ENCODE measurements around the gene FSD2.
"Not testable (repeated sequence)": the region's sequence is repeated elsewhere in the genome, so short reads cannot be mapped to it uniquely, and the experiment has no call there.

Gene FSD2

GRCh38 chr15:82830427-82831173 is 24.7 kb upstream of the FSD2 start:
- DNase-seq: no peak

GRCh38 chr15:82829234-82829633 is 23.4 kb upstream of the FSD2 start:
- no peak for DNase-seq

- no peak for DNase-seq
Observed at GRCh38 chr15:82828075-82828474, 22.2 kb upstream of the FSD2 start.

GRCh38 chr15:82823049-82823448 is 17.2 kb upstream of the FSD2 start:
- no peak for DNase-seq

GRCh38 chr15:82821851-82822250 is 16.0 kb upstream of the FSD2 start:
- DNase-seq: not testable (repeated sequence)

- DNase-seq: not testable (repeated sequence)
Observed at GRCh38 chr15:82821396-82821795, 15.5 kb upstream of the FSD2 start.

- DNase-seq: no peak
Observed at GRCh38 chr15:82820128-82820527, 14.3 kb upstream of the FSD2 start.

- no peak for DNase-seq
Observed at GRCh38 chr15:82812994-82813393, 7.1 kb upstream of the FSD2 start.

- DNase-seq: peak; percentile 66 to 85
Observed at GRCh38 chr15:82810890-82811426, 5.1 kb upstream of the FSD2 start.

GRCh38 chr15:82810061-82810889 is 4.4 kb upstream of the FSD2 start:
- peak; percentile 36 to 41 for DNase-seq

- DNase-seq: peak; percentile 97 to 98
Observed at GRCh38 chr15:82809308-82810060, 3.6 kb upstream of the FSD2 start, which contains the start of gene WHAMM. WHAMM (plus strand) TSS chr15:82809628; CDS start chr15:82809727, 99 bp downstream.

- DNase-seq: no peak
Observed at GRCh38 chr15:82808634-82809041, 2.8 kb upstream of the FSD2 start.

GRCh38 chr15:82807920-82808633 is 2.2 kb upstream of the FSD2 start:
- no peak for DNase-seq

GRCh38 chr15:82804575-82804949 is 1.3 kb downstream of the FSD2 start:
- no peak for DNase-seq

- DNase-seq: no peak
Observed at GRCh38 chr15:82803793-82804574, 1.9 kb downstream of the FSD2 start.

GRCh38 chr15:82802497-82802896 is 3.4 kb downstream of the FSD2 start:
- no peak for DNase-seq

- no peak for DNase-seq
Observed at GRCh38 chr15:82799183-82799841, 6.6 kb downstream of the FSD2 start.

- DNase-seq: no peak
Observed at GRCh38 chr15:82798531-82799166, 7.2 kb downstream of the FSD2 start.

- no peak for DNase-seq
Observed at GRCh38 chr15:82798104-82798503, 7.8 kb downstream of the FSD2 start.

GRCh38 chr15:82793737-82794136 is 12.1 kb downstream of the FSD2 start:
- DNase-seq: no peak
